GM13976 (cell line): Measurements from ENCODE around the gene DACT2.
"Not testable (repeated sequence)": the region's sequence is repeated elsewhere in the genome, so short reads cannot be mapped to it uniquely, and the experiment has no call there.

Experiments used
- DNase-seq: peaks from one replicate; pipeline ENCODE4 v3.0.0; 2012; ENCODE audit warnings: low spot score
- in situ Hi-C: fragments of 300-500 bp; cut with MboI; formaldehyde crosslinking; loops from one replicate; pipeline ENCODE4 v1.12.0; 2022; ENCODE audit warnings: low sequenced_read_pairs, mixed read lengths, inconsistent platforms; ENCODE audit not compliant: unreplicated experiment
- TF ChIP-seq, protein P1 (sequence below): IDR thresholded peaks from 2 replicates; pipeline ENCODE4 v1.5.1; 2012; ENCODE audit warnings: borderline replicate concordance, mild to moderate bottlenecking; ENCODE audit not compliant: insufficient read depth; ENCODE audit errors: extremely low read depth, missing control alignments, control extremely low read depth

Gene DACT2

DNA sequence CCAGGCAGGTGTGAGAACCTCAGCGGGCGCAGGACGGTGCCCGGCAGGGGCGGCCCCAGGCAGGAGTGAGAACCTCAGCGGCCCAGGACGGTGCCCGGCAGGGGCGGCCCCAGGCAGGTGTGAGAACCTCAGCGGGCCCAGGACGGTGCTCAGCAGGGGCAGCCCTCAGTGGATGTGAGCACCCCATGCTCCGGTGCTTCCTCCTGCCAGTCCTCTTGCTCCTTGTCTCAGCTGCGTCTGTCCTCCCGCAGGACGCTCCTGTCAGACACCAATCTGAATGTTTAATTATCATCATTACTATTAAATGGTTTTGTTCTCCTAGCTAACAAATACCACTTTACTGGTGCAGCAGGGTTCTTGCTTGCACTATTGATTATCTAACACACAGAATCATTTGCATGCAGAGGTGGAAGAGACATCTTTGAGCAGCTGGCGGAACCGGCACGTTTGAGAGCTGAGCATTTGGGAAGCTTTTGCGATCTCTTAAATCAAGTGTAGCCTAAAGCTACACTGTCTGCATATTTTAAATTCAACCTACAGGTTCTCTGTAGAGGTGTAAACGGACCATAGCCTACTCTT lies 39.4 kb upstream of the DACT2 start:
- TF ChIP-seq, protein P1, sequence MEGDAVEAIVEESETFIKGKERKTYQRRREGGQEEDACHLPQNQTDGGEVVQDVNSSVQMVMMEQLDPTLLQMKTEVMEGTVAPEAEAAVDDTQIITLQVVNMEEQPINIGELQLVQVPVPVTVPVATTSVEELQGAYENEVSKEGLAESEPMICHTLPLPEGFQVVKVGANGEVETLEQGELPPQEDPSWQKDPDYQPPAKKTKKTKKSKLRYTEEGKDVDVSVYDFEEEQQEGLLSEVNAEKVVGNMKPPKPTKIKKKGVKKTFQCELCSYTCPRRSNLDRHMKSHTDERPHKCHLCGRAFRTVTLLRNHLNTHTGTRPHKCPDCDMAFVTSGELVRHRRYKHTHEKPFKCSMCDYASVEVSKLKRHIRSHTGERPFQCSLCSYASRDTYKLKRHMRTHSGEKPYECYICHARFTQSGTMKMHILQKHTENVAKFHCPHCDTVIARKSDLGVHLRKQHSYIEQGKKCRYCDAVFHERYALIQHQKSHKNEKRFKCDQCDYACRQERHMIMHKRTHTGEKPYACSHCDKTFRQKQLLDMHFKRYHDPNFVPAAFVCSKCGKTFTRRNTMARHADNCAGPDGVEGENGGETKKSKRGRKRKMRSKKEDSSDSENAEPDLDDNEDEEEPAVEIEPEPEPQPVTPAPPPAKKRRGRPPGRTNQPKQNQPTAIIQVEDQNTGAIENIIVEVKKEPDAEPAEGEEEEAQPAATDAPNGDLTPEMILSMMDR, result no peak
- DNase-seq, result no peak
- in situ Hi-C loops, result no loop called here

DNA sequence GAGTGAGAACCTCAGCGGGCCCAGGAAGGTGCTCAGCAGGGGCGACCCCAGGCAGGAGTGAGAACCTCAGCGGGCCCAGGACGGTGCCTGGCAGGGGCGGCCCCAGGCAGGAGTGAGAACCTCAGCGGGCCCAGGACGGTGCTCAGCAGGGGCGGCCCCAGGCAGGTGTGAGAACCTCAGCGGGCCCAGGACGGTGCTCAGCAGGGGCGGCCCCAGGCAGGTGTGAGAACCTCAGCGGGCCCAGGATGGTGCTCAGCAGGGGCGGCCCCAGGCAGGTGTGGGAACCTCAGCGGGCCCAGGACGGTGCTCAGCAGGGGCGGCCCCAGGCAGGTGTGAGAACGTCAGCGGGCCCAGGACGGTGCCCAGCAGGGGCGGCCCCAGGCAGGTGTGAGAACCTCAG lies 37.3 kb upstream of the DACT2 start:
- in situ Hi-C loops, DNase-seq: not testable (repeated sequence)

DNA sequence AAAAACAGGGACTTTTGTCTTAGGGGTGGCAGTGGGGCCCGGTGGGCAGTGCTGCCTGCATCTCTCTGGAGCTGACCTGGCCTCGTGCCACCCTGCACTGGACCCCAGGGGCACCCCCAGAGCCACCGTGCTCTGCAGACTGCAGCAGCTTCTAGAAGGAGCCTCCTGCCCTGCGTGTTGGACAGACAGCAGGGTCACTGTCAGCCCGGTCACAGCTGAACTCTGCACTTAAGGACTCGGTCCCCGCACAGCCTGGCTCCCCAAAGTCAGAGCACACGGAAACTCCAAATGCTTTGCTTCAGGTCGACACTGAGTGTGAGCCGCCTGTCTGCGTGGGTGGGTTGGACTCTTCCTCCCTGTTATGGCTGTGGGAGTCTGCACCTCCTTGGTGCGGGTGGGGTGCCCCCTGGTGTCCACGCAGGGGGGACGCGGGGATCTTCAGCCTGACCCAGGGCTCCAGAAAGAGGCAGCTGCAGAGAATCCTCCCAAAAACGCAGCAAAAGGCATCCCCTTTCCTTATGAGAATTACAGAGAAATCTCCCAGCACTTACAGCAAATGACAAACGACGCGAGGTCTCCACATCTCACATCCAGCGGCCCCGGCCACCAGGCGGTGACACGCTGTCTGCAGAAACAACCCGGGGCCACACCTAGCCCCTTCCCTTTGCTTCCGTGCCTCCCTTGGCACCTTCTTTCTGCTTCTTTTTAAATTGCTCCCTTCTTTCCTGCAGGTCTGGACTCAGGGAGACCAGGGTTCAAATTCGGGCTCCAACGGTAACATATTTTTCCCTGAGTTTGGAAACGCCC lies 36.3 kb upstream of the DACT2 start:
- in situ Hi-C loops, result no loop called here
- DNase-seq, result no peak
- TF ChIP-seq, protein P1, result no peak

DNA sequence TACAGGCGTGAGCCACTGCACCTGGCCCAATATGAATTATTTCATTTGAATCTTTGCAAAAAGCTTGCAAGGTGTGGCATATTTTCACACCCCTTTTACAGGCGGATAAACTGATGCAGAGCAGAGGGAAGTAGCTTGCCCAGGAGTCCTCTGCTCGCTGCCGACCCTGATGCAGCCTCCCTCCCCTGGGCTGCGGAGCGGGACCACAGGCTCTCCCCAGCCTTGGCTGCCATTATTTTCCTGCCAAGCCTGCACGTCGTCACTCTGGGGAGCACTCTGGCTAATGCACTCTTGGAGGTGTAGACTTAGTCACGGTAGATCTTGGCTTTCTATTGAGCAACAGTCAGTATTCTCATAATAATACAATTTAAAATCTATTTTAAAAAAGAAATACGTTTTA lies 34.8 kb upstream of the DACT2 start:
- DNase-seq, result no peak
- TF ChIP-seq, protein P1, result no peak
- in situ Hi-C loops, result no loop called here

DNA sequence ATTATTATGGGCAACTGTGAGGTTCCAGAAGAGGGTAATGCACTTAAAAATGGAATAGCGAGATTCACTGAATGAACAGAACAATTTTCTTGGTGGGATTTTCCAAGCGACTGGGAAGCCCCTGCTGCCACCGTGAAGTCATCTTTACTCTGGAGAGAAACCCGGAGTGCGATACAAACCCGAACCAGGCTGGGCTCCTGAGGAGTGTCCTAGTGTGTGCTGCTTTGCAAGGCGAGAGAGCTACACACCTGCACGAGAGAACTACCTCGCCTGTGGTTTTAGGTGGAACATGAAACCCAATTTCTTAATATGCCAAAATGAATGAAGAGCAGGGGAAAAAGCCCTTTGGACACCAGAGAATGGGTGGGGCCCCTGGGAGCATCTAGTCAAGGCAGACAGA lies 33.5 kb upstream of the DACT2 start:
- in situ Hi-C loops, result no loop called here
- TF ChIP-seq, protein P1, result no peak
- no peak for DNase-seq

DNA sequence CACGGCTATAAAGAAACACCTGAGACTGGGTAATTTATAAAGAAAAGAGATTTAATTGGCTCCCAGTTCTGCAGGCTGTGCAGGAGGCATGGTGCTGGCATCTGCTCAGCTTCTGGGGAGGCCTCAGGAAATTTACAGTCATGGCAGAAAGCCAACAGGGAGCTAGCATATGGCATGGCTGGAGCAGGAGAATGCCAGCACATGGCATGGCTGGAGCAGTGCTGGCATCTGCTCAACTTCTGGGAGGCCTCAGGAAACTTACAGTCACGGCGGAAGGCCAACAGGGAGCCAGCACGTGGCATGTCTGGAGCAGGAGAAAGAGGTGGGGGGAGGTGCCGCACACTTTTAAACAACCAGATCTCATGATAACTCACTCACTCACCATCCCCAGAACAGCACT lies 32.5 kb upstream of the DACT2 start:
- TF ChIP-seq, protein P1, result no peak
- in situ Hi-C loops, result no loop called here
- DNase-seq, result no peak

DNA sequence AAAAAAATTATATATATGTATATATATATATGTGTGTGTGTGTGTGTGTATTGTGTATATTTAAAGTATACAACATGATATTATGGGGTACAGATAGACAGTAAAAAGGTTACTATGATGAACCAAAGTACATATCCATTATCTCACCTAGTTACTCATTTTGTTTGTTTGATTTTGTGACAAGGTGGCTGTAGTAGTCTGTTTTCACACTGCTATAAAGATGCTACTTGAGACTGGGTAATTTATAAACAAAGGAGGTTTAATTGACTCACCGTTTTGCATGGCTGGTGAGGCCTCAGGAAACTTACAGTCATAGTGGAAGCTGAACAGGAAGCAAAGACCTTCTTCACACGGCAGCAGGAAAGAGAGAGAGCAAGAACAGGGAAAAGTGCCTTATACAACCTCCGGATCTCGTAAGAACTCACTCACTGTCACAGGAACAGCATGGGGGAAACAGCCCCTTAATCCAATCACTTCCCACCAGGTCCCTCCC lies 30.2 kb upstream of the DACT2 start:
- TF ChIP-seq, protein P1, result no peak
- in situ Hi-C loops, result no loop called here
- no peak for DNase-seq
